HG03457 (cell line): ENCODE data around the gene PPARGC1A.

ENCODE experiments used
- ATAC-seq: cut with Tn5 transposase; IDR thresholded peaks from one replicate; pipeline ENCODE4 v1.9.1; 2021; ENCODE audit warnings: moderate number of reproducible peaks; ENCODE audit not compliant: unreplicated experiment

The PPARGC1A gene

DNA sequence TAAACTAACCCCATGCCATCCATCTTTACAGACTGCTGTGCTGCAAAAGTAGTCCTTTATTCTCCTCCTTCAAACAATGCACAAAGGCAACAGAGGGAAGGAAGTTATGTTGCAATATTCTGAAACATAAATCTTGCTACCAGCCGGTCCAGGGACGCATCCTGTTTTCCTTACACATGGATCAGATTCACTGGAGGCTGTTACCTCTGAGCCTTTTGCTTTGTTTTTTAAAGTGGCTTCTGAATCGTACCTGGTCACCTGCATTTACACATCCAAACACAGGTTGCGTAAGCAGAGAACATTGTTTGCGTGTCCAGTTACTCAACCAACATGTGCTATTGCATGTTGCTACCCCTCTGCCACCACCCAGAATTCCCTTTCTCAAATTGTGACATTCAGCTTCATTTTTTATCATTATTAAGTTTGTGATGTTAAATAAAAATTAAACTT, 8.8 kb downstream of the PPARGC1A start:
- ATAC-seq = no peak

GRCh38 chr4:23878912-23879732, 10.7 kb downstream of the PPARGC1A start:
- no peak for ATAC-seq

- ATAC-seq = no peak
Measured at GRCh38 chr4:23878246-23878891, 11.5 kb downstream of the PPARGC1A start.

- ATAC-seq = no peak
Measured at GRCh38 chr4:23877758-23878229, 12.1 kb downstream of the PPARGC1A start.

DNA sequence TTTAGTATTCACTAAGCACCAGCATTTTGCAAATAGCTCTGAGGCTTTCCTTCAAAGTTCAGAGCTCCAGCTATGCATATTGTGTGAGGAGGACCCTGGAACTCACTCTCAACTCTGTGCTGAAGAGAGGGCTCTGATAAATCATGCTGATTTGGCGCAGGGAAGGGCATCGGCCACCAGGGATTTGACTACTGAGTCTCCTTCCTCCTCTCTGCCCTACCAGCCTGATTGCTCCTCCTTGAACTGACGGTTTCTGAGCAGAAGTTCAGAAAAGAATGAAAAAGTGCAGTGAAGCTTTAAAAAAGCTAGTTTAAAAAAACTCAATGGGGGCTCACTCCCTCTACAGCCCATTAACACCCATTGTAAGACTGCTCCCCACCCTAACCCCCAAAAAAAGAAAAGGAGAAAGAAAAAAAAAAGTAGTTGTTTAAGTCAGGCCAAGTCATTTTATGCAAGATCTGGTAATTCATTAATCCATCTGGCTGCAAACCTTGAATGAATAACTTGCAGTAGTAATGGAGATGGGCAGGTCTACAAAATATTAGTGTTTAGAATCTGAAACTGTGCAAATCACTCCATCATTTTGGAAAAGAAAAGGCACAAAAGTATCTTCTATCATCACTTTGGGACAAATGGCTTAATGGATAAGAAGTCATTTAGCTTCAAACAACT, 13.3 kb downstream of the PPARGC1A start:
- no peak for ATAC-seq

- no peak for ATAC-seq
Measured at GRCh38 chr4:23875317-23875716, 14.5 kb downstream of the PPARGC1A start.

DNA sequence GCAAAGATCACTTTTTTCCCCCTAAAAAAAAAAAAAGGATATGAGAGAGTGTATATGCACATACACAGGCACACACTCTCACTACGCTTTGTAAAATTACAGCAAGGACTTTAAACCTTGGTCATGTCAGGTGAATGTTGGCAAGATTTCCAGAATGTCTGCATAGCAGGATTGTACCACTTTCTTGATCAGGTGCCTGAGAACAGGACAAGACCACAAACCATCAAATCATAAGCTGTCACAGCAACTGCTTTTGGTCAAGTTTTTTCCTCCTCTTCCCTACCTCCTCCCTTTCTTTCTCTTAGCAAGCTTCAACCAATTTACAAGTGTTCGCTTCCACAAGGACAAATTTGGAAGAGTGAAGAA, 15.3 kb downstream of the PPARGC1A start:
- ATAC-seq = no peak

GRCh38 chr4:23873717-23874535, 15.9 kb downstream of the PPARGC1A start:
- no peak for ATAC-seq

DNA sequence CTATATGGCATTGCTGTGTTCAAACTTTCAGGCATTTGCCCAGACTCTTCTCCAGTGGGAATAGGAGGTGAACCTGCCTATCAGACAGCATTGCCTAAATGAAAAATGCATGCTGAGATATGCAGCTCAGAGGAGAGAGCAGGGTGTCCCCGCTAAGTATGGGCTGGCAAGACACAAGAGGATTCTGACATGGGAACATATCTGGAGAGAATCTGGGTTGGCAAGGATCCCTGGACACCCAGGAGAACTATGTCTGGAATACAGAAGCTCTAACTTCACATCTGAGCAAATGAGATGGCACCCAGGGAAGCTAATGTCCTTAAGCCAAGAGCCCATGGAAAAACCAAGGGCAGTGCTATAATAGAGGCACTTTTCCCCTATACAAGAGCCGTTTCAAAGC, 18.4 kb downstream of the PPARGC1A start:
- ATAC-seq = no peak

- no peak for ATAC-seq
Measured at GRCh38 chr4:23866450-23867075, 23.3 kb downstream of the PPARGC1A start.

GRCh38 chr4:23861897-23862296, 27.9 kb downstream of the PPARGC1A start:
- no peak for ATAC-seq

GRCh38 chr4:23860919-23861318, 28.9 kb downstream of the PPARGC1A start:
- no peak for ATAC-seq

DNA sequence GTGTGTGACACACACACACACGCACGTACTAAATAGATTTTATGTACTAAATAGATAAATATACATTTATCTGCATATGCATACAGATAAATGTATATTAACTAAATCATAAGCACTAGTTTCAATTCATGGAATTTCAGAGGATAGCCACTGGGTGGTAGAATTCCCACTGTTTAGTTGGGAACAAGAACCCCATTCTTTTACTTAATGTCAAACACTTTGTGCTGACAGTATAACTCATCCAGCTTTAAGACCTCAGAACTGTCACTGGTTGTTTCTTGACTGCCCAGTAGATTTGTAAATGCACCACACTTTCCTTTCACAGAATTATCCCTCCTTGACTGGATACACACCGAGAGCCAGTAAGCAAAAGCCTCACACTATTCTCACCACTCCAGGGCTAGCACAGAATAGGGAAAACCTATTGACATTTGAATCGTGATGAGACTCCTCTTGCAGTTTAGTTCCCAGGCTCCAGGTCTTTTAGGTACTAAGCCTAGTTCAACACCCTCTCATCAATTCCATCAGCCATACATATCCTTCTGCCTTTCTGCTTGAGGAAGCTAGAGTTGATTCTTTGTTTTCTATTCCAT, 32.4 kb downstream of the PPARGC1A start:
- ATAC-seq = no peak

DNA sequence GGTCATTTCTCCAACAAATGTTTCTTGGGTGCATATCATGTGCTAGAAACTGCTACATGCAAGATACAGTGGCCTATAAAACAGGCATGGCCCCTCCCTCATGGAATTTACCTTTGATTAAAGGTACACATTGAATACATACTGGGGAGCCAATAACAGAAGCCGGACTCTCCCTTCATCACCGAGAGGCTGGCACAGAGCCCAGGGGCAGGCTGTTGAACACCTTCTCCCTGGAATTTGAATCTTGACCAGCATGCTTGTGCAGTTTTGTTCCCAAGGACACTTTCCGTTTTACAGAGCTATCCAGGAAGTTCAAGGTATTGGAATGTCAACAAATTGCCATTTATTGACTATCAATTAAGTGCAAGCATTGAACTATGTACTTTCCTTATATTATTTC, 33.2 kb downstream of the PPARGC1A start:
- no peak for ATAC-seq

DNA sequence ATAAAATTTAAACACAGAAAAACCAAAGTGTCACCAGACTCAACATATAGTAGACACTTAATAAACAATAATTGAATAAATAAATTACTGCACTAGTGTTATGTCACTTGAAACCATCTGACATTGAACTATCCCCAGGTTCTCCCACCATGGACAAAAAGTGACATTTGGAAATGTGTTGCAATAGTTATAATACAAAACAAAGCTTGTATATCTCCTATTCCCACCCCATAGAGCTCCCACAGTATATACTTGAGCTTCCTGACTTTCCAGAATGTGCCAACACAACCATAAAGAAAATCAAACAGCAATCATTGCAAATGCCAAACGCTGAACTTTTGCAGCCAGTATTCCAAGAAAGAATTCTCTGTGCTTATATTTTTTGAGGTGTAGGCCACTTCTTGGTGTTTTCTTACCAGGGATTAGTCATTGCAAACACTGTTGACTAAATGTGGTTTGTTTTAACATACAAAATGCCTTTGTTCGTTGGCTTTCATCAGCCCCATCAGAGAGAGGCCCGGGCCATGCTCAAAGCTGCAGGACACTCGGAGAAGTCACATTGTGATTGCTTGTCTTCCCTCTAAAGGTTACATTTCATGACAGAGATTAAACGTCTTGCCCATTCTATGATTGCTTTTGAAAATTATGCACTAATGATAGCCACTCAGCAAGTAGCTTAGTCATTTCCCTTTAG, 33.8 kb downstream of the PPARGC1A start:
- ATAC-seq = no peak

- no peak for ATAC-seq
Measured at GRCh38 chr4:23853986-23854660, 35.7 kb downstream of the PPARGC1A start.

GRCh38 chr4:23851464-23851863, 38.4 kb downstream of the PPARGC1A start:
- ATAC-seq = no peak

DNA sequence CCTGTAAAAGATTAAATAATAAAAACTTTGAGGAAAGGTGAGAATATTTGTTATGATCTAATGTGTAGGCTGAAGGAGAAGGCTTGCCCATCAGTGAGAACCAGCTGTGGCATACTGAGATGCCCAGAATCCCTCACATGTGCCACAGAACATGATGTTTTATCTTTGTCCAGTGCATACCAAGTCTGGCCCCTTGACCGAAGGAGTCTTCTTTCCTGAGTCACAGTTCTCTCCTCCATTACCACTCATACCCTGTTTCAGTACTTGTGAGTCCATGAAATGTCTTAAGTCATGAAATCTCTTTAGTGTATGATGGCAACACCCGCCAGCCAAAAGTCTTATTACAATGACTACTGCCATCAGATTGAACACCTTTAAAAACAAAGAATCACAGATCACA, 42.7 kb downstream of the PPARGC1A start:
- ATAC-seq = no peak

- no peak for ATAC-seq
Measured at GRCh38 chr4:23844961-23845360, 44.9 kb downstream of the PPARGC1A start.
